Uterus (tissue), 4 donors: ENCODE measurements around the gene UBE2U. TPM values are rescaled to one million over a fixed set of nuclear protein-coding genes. Genes with fewer than 3 reads are reported as not detected.

Experiments used
- DNase-seq, 2 donors: peaks; one replicate each; pipeline ENCODE4 v3.0.0-alpha.2; 2019 to 2020
- H3K27ac ChIP-seq, 2 donors: fragments of 200-600 bp; sonication (generic); 1 replicate in 1 of 2; 2 replicates in 1 of 2; pipeline ENCODE4 v1.5.1; 2016 to 2018
- H3K27me3 ChIP-seq, 2 donors: fragments of 200-600 bp; sonication (generic); one replicate each; pipeline ENCODE4 v1.5.1; 2018 to 2019; ENCODE audit warnings: control low read depth in 1 of 2
- H3K36me3 ChIP-seq, 2 donors: fragments of 200-600 bp; sonication (generic); one replicate each; pipeline ENCODE4 v1.5.1; 2019; ENCODE audit warnings: control low read depth in 1 of 2
- H3K4me1 ChIP-seq, 2 donors: fragments of 200-600 bp; sonication (generic); one replicate each; pipeline ENCODE4 v1.5.1; 2018 to 2019; ENCODE audit warnings: control low read depth in 1 of 2
- H3K4me3 ChIP-seq, 2 donors: fragments of 200-600 bp; sonication (generic); 1 replicate in 1 of 2; 2 replicates in 1 of 2; pipeline ENCODE4 v1.5.1; 2018 to 2019; ENCODE audit warnings: mild to moderate bottlenecking in 1 of 2
- H3K9me3 ChIP-seq, 2 donors: fragments of 200-600 bp; sonication (generic); one replicate each; pipeline ENCODE4 v1.5.1; 2019; ENCODE audit warnings: control low read depth in 1 of 2
- POLR2A ChIP-seq, 2 donors: fragments of 450-650 bp; IDR thresholded peaks; one replicate each; pipeline ENCODE4 v1.6.1; 2016; ENCODE audit warnings: antibody characterized with exemption in 2 of 2, mild to moderate bottlenecking in 1 of 2, moderate library complexity in 1 of 2
- intact Hi-C: fragments of 100-400 bp; cut with DNase I; formaldehyde crosslinking; loops from one replicate; pipeline ENCODE4 v1.15.1; 2023; ENCODE audit warnings: low total_unique reads
- total RNA-seq, 4 donors: library from RNA; depleted of rRNA in 3 of 4; stranded (reverse); fragments of >200 nt in 3 of 4; gene quantifications; one replicate each; pipeline versions ENCODE4 v1.1.0 to v1.2.4, GENCODE V29; 2014 to 2023
- TF ChIP-seq, protein P1 (sequence below), 4 experiments: fragments of 200-600 bp in 2 of 4; fragments of 450-650 bp in 2 of 4; sonication (generic) in 2 of 4; IDR thresholded peaks; one replicate each; pipeline ENCODE4 v1.5.1; 2016 to 2019; ENCODE audit warnings: antibody characterized with exemption in 4 of 4, mild to moderate bottlenecking in 2 of 4, moderate library complexity in 1 of 4
- donor health status: DM: yes; HTN: yes; CAD: no.

UBE2U gene
- total RNA-seq, 4 donors from 2014 or later, result not detected

- no peaks in the 10 kb centered on the region for H3K4me1 ChIP-seq
- H3K4me3 ChIP-seq, result no peak overlapping the region
- DNase-seq, result no peak
- H3K27ac ChIP-seq, result no peak overlapping the region
- no peaks in the 10 kb centered on the region for H3K27me3 ChIP-seq
- TF ChIP-seq, protein P1, sequence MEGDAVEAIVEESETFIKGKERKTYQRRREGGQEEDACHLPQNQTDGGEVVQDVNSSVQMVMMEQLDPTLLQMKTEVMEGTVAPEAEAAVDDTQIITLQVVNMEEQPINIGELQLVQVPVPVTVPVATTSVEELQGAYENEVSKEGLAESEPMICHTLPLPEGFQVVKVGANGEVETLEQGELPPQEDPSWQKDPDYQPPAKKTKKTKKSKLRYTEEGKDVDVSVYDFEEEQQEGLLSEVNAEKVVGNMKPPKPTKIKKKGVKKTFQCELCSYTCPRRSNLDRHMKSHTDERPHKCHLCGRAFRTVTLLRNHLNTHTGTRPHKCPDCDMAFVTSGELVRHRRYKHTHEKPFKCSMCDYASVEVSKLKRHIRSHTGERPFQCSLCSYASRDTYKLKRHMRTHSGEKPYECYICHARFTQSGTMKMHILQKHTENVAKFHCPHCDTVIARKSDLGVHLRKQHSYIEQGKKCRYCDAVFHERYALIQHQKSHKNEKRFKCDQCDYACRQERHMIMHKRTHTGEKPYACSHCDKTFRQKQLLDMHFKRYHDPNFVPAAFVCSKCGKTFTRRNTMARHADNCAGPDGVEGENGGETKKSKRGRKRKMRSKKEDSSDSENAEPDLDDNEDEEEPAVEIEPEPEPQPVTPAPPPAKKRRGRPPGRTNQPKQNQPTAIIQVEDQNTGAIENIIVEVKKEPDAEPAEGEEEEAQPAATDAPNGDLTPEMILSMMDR (IDR thresholded peaks at IDR 0.05), result no peak
- no peak for TF ChIP-seq POLR2A (IDR thresholded peaks at IDR 0.05)
- no peaks in the 10 kb centered on the region for H3K9me3 ChIP-seq
- no peaks in the 10 kb centered on the region for H3K36me3 ChIP-seq
- intact Hi-C loops, result no loop called here
Observed at GRCh38 chr1:64171797-64172281, 31.6 kb upstream of the UBE2U start.

GRCh38 chr1:64172458-64172983, 30.9 kb upstream of the UBE2U start:
- no peak overlapping the region for H3K4me3 ChIP-seq
- no peak for TF ChIP-seq POLR2A (IDR thresholded peaks at IDR 0.05)
- TF ChIP-seq, protein P1 (IDR thresholded peaks at IDR 0.05), result no peak
- DNase-seq, result no peak
- H3K4me1 ChIP-seq, result no peaks in the 10 kb centered on the region
- H3K27ac ChIP-seq, result no peak overlapping the region
- no peaks in the 10 kb centered on the region for H3K36me3 ChIP-seq
- no peaks in the 10 kb centered on the region for H3K9me3 ChIP-seq
- intact Hi-C loops, result no loop called here
- no peaks in the 10 kb centered on the region for H3K27me3 ChIP-seq

- TF ChIP-seq POLR2A (IDR thresholded peaks at IDR 0.05), result no peak
- TF ChIP-seq, protein P1 (IDR thresholded peaks at IDR 0.05), result no peak
- Histone ChIP-seq H3K4me1 (no peaks in the 10 kb centered on the region), H3K27me3 (no peaks in the 10 kb centered on the region), H3K36me3 (no peaks in the 10 kb centered on the region), H3K9me3 (no peaks in the 10 kb centered on the region), H3K27ac (no peak overlapping the region), H3K4me3 (no peak overlapping the region)
- intact Hi-C loops, result no loop called here
- DNase-seq, result no peak
Observed at GRCh38 chr1:64173336-64173940, 30.0 kb upstream of the UBE2U start.

GRCh38 chr1:64175639-64176038, 27.8 kb upstream of the UBE2U start:
- no peak for DNase-seq
- Histone ChIP-seq H3K4me1 (no peaks in the 10 kb centered on the region), H3K27ac (no peak overlapping the region), H3K36me3 (no peaks in the 10 kb centered on the region), H3K9me3 (no peaks in the 10 kb centered on the region), H3K27me3 (no peaks in the 10 kb centered on the region), H3K4me3 (no peak overlapping the region)
- TF ChIP-seq, protein P1 (IDR thresholded peaks at IDR 0.05), result no peak
- no peak for TF ChIP-seq POLR2A (IDR thresholded peaks at IDR 0.05)
- intact Hi-C loops, result no loop called here

DNA sequence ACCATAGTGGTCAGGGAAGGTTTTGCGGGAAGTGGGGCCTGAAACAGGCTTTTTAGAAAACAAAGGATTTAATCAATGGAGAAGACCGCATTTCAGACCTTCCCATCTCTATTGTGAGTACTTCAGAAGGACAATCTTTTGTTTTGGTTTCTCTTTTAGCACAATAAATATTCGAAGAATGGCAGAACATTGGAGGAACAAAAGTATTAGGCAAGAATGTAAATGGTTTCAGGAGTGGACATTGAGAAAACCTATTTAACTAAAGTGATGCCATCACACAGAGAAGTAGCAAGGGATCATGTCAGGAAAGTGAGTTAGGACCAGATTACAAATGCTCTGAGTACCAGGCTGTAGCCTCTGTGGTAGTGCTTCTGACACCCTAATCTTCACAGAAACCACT, 26.8 kb upstream of the UBE2U start:
- no peaks in the 10 kb centered on the region for H3K36me3 ChIP-seq
- no peak for DNase-seq
- no peak overlapping the region for H3K4me3 ChIP-seq
- intact Hi-C loops, result no loop called here
- no peaks in the 10 kb centered on the region for H3K4me1 ChIP-seq
- TF ChIP-seq, protein P1 (IDR thresholded peaks at IDR 0.05), result no peak
- no peak for TF ChIP-seq POLR2A (IDR thresholded peaks at IDR 0.05)
- H3K27me3 ChIP-seq, result no peaks in the 10 kb centered on the region
- H3K27ac ChIP-seq, result no peak overlapping the region
- no peaks in the 10 kb centered on the region for H3K9me3 ChIP-seq
